T-helper 1 cell treated with Interleukin-12 subunit alpha and Interleukin-12 subunit beta and Interleukin-4 antibody, amounts not matched to agents 30 ng/mL and 1 ng/mL, for 36 hours (primary cell): ENCODE data around the gene TAF6. TPM values are rescaled to one million over a fixed set of nuclear protein-coding genes. Genes with fewer than 3 reads are reported as not detected.

Experiments used
- intact Hi-C: fragments of 100-400 bp; cut with micrococcal nuclease; formaldehyde crosslinking; loops from one replicate; pipeline ENCODE4 v1.15.1; 2024
- total RNA-seq: library from RNA; stranded (reverse); gene quantifications from 2 replicates; pipeline ENCODE4 v1.2.3, GENCODE V29; 2022

The TAF6 gene
- total RNA-seq, 1 donor from 2014 or later = 69.0 TPM

GRCh38 chr7:100079024-100079560 is 40.1 kb downstream of the TAF6 start:
- intact Hi-C loops = no loop called here

DNA sequence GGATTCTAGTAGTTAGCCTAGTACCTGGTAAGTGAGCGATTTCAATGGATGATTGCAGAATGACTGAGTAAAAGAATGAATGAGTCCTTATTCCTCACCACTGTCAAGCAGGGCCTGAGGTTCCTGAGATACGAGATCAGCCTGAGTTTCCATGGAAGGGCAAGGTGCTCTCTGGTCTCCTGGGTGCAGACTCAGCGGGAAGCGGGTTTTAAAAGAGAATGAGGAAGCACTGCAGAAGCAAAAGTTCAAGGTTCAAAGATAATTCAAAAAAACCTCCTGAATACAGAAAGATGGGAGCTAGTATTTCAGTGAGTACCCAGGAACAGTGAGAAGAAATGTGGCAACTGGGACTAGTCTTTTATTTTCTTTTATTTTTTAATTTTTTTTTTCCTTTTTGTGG is 42.0 kb downstream of the TAF6 start:
- intact Hi-C loops = no loop called here

DNA sequence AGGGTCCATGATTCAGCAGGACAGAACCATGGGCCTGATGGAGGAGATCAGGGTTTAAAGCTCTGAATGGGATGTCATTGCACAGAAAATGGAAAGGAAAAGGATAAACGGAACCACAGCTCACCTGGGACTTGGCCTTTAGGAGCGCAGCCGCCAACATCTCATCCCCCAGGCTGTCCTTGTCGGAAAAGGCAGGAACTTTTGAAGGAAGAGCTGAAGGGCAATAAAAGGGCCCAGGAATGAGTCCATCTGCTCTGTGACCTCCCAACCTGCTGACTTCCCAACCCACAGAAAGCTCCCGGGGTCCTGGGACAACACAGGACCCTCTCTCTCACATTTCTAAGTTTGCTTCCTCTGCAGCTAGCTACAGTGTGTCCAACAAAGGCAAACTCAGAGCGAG is 43.7 kb downstream of the TAF6 start:
- intact Hi-C loops = no loop called here

- intact Hi-C loops = no loop called here
These were observed 44.3 kb downstream of the TAF6 start for GRCh38 chr7:100074841-100075240.

- intact Hi-C loops = no loop called here
These were observed 46.7 kb downstream of the TAF6 start for GRCh38 chr7:100072462-100072861.

GRCh38 chr7:100071018-100071723 is 48.0 kb downstream of the TAF6 start:
- intact Hi-C loops = no loop called here

DNA sequence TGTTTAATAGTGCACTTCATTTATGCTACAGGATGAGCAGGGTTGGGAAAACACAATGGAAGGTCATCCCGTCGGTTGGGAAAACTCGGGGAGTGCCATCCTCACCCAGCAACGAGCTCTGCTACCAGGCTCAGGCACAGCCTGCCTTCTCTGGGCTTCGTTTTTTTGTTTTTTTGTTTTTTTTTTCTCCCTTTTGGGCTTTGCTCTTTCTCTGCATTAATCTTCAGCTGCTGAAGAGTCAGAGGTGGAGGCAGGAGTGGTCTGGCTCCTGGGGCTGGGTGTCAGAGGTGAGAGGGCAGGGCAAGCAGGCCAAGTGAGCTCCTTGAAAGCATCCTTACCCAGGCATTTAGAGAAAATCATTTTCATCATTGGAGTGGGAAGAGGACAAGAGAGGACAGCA is 49.2 kb downstream of the TAF6 start:
- intact Hi-C loops = no loop called here

DNA sequence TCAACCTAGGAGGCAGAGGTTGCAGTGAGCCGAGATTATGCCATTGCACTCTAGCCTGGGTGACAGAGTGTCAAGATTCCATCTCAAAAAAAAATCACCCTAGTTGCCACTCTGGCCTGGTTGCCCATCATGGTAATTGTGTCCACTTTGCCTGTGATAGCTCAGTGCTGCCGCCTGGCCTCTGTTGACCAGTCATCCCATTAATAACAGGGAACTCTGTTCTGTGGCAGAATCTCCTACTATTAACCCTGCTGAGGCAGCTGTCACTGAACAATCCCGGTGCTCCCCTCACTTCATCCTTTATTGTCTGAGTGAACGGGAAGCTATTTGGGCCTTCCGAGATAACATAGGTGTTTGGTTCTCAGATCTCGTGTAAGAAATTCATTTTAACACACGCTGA is 52.2 kb downstream of the TAF6 start:
- intact Hi-C loops = no loop called here

DNA sequence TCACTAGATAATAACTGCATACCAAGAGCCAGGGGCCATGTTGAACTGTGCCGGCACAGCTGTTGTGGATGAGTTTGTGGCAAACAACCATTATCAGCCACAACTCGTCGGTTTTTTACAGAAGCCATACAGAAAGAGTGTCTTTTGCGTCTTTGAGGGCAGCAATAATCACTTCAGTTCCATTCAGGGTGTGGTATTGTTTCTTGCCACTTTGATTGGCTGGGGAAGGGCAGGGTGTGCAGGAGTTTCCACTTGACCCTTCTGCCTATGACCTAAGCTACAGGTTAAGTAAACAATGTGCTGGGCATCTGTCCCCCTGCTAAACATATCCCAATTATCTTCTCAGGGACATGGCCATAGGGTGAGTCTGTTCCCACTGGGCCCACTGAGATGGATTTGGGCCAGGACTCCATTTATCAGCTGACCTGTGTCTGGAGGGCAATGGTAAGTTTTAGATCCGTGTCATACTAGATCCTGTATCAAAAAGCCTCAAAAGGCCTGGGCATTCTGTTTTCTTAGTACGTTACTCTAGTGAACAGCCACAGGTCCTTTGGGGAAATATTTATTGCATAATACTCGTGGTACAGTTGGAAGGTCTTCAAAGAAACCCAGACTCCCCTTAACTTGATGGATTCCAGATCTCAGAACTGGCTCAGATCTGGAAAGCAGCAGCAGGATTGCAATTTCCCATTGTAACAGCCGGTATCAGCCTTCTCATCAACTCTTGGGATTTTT is 53.5 kb downstream of the TAF6 start:
- intact Hi-C loops = no loop called here

GRCh38 chr7:100064162-100064561 is 55.0 kb downstream of the TAF6 start:
- intact Hi-C loops = no loop called here

DNA sequence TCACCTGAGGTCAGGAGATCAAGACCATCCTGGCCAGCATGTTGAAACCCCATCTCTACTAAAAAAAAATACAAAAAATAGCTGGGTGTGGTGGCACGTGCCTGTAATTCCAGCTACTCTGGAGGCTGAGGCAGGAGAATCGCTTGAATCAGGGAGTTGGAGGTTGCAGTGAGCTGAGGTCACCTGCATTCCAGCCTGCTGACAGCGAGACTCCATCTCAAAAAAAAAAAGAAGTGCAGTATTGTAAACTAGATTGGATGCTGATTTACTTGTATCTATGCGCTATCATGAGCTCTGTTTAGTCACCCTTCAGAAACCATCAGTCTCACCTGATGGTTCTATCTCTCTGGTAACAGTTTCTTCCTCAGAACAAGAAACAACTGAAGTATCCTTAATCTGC is 55.8 kb downstream of the TAF6 start:
- intact Hi-C loops = no loop called here

GRCh38 chr7:100061518-100062193 is 57.5 kb downstream of the TAF6 start:
- intact Hi-C loops = no loop called here

DNA sequence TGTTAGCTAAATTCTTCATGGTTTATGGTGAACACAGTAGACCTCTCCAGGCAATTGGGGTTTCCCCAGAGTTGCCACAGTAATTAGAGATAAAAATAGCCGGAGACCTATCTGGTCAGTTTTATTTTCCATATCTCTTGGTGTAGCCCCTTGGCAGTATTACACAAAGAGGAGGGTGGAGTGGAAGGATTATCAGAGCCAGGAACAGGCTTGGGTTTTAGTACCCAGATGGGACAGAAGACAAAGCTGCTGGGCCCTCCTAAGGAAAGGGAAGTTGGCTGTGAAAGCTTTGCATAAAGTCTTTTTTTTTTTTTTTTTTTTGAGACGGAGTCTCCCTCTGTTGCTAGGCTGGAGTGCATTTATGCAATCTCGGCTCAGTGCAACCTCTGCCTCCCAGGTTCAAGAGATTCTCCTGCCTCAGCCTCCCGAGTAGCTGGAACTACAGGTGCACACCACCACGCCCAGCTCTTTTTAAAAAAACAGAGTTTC is 59.9 kb downstream of the TAF6 start:
- intact Hi-C loops = no loop called here

Other genes starting within 250 kb of the TAF6 start
- 0.39 and 0.59 TPM in 2 replicates for gene OR2AE1, start 242.3 kb downstream of the TAF6 start, total RNA-seq
- 29.2 and 29.7 TPM in 2 replicates for gene TRIM4, start 199.8 kb downstream of the TAF6 start, total RNA-seq
- gene GJC3, start 189.7 kb downstream of the TAF6 start, total RNA-seq = 0.32 TPM in 1 of 2 replicates, not detected in the other
- not detected in 2 replicates for gene AZGP1, start 143.3 kb downstream of the TAF6 start, total RNA-seq
- 69.7 and 75.2 TPM in 2 replicates for gene ZKSCAN1, start 103.8 kb downstream of the TAF6 start, total RNA-seq
- gene ZSCAN21, start 69.6 kb downstream of the TAF6 start, total RNA-seq = 8.7 and 9.2 TPM in 2 replicates
- 28.0 and 28.3 TPM in 2 replicates for gene ZNF3, start 37.6 kb downstream of the TAF6 start, total RNA-seq
- gene COPS6, start 30.4 kb downstream of the TAF6 start, total RNA-seq = 95.2 and 110 TPM in 2 replicates
- 257 and 262 TPM in 2 replicates for gene MCM7, start 18.0 kb downstream of the TAF6 start, total RNA-seq
- gene AP4M1, start 17.7 kb downstream of the TAF6 start, total RNA-seq = 10.7 and 12.0 TPM in 2 replicates
- 37.0 and 39.5 TPM in 2 replicates for gene CNPY4, start 276 bp upstream of the TAF6 start, total RNA-seq
- gene MBLAC1, start 7.6 kb upstream of the TAF6 start, total RNA-seq = 5.0 and 6.0 TPM in 2 replicates
- 150 and 161 TPM in 2 replicates for gene LAMTOR4, start 29.6 kb upstream of the TAF6 start, total RNA-seq
- 58.1 and 61.1 TPM in 2 replicates for gene TRAPPC14, start 39.4 kb upstream of the TAF6 start, total RNA-seq
- gene GAL3ST4, start 49.3 kb upstream of the TAF6 start, total RNA-seq = 2.8 and 3.0 TPM in 2 replicates
- 4.4 and 5.6 TPM in 2 replicates for gene GPC2, start 58.0 kb upstream of the TAF6 start, total RNA-seq
- gene STAG3, start 58.6 kb upstream of the TAF6 start, total RNA-seq = 33.0 and 38.3 TPM in 2 replicates
- 69.1 and 72.8 TPM in 2 replicates for gene PVRIG, start 100.6 kb upstream of the TAF6 start, total RNA-seq
- gene SPDYE3, start 188.3 kb upstream of the TAF6 start, total RNA-seq = not detected in 2 replicates
- 82.4 and 84.7 TPM in 2 replicates for gene PILRB, start 238.8 kb upstream of the TAF6 start, total RNA-seq